DMS153 treated with DMSO at 0.1 percent for 48 hours (cell line): ENCODE measurements around the gene SRRM2.

ENCODE experiments used
- DNase-seq: peaks from one replicate; lab custom pipeline; 2025; ENCODE audit not compliant: unreplicated experiment; lab: John Stamatoyannopoulos, UW

The SRRM2 gene

GRCh38 chr16:2818272-2818876 lies 65.9 kb downstream of the SRRM2 start:
- no peak for DNase-seq

GRCh38 chr16:2819179-2819938 lies 66.9 kb downstream of the SRRM2 start:
- DNase-seq: no peak

GRCh38 chr16:2819939-2820835 lies 67.7 kb downstream of the SRRM2 start:
- no peak for DNase-seq
